PC-9 (cell line): Measurements from ENCODE around the gene MSH2. TPM values are rescaled to one million over a fixed set of nuclear protein-coding genes. Genes with fewer than 3 reads are reported as not detected.

Experiments used
- BruUV-seq: library from RNA; stranded (reverse); fragments of 400-500 nt; replicated peaks from 2 replicates; lab custom pipeline; 2021; lab: Mats Ljungman, UMichigan
- CTCF ChIA-PET: fragments of 300-600 bp; sonication (Branson Sonifier 250); formaldehyde crosslinking; loops from one replicate; lab custom pipeline; 2022; ENCODE audit warnings: antibody characterized with exemption; lab: Charles Lee
- POLR2A ChIA-PET: fragments of 300-600 bp; sonication (Branson Sonifier 250); formaldehyde crosslinking; loops from one replicate; lab custom pipeline; 2022; ENCODE audit warnings: antibody characterized with exemption; ENCODE audit not compliant: unreplicated experiment; lab: Charles Lee
- DNase-seq, 2 experiments: peaks; one replicate each; pipeline versions ENCODE4 v3.0.0 to v3.0.0-alpha.2; 2015 to 2022; ENCODE audit warnings: mixed read lengths in 1 of 2
- H2AFZ ChIP-seq: fragments of 200-600 bp; sonication (generic); 2 replicates; pipeline ENCODE4 v1.8.1; 2017; ENCODE audit warnings: antibody characterized with exemption
- H3F3A ChIP-seq: fragments of 200-600 bp; sonication (generic); 2 replicates; pipeline ENCODE4 v1.8.1; 2017; ENCODE audit warnings: antibody characterized with exemption, mild to moderate bottlenecking, low read depth; ENCODE audit not compliant: insufficient read depth
- H3K27ac ChIP-seq: fragments of 200-600 bp; sonication (generic); 2 replicates; pipeline ENCODE4 v1.6.1; 2016; ENCODE audit warnings: mixed run types
- H3K27me3 ChIP-seq: fragments of 200-600 bp; sonication (generic); 2 replicates; pipeline ENCODE4 v1.6.1; 2016; ENCODE audit warnings: low read depth, mixed run types; ENCODE audit not compliant: insufficient read depth
- H3K36me3 ChIP-seq: fragments of 200-600 bp; sonication (generic); 2 replicates; pipeline ENCODE4 v1.6.1; 2016; ENCODE audit warnings: low read depth, mixed run types
- H3K4me1 ChIP-seq: fragments of 200-600 bp; sonication (generic); replicated peaks from 2 replicates; pipeline ENCODE4 v1.6.1; 2016; ENCODE audit warnings: mixed run types; ENCODE audit not compliant: insufficient read depth
- H3K4me2 ChIP-seq: fragments of 200-600 bp; sonication (generic); 2 replicates; pipeline ENCODE4 v1.6.1; 2017; ENCODE audit warnings: mixed run types
- H3K4me3 ChIP-seq: fragments of 200-600 bp; sonication (generic); 2 replicates; pipeline ENCODE4 v1.6.1; 2016; ENCODE audit warnings: mixed run types
- H3K79me2 ChIP-seq: fragments of 200-600 bp; sonication (generic); 2 replicates; pipeline ENCODE4 v1.6.1; 2017; ENCODE audit warnings: low read depth, mixed run types
- H3K9me2 ChIP-seq: fragments of 200-600 bp; sonication (generic); 2 replicates; pipeline ENCODE4 v1.8.1; 2017; ENCODE audit warnings: mild to moderate bottlenecking; ENCODE audit not compliant: insufficient read depth
- H3K9me3 ChIP-seq: fragments of 200-600 bp; sonication (generic); 2 replicates; pipeline ENCODE4 v1.8.1; 2016; ENCODE audit warnings: low read depth; ENCODE audit not compliant: insufficient read depth
- H4K20me1 ChIP-seq: fragments of 200-600 bp; sonication (generic); 2 replicates; pipeline ENCODE4 v1.8.1; 2017; ENCODE audit not compliant: insufficient read depth
- CTCF ChIP-seq: fragments of 200-600 bp; sonication (generic); conservative IDR thresholded peaks from 2 replicates; pipeline ENCODE4 v1.6.1; 2017; ENCODE audit warnings: mixed run types, antibody characterized with exemption, mild to moderate bottlenecking, moderate library complexity
- EZH2 ChIP-seq: fragments of 200-600 bp; sonication (generic); IDR thresholded peaks from 2 replicates; pipeline ENCODE4 v1.8.0; 2017; ENCODE audit warnings: antibody characterized with exemption, low read depth
- intact Hi-C: fragments of 100-400 bp; cut with micrococcal nuclease; formaldehyde crosslinking; loops from one replicate; pipeline ENCODE4 v1.10.0; 2022; ENCODE audit not compliant: unreplicated experiment
- total RNA-seq: library from RNA; stranded (reverse); gene quantifications from 2 replicates; pipeline ENCODE4 v1.2.3, GENCODE V29; 2021

Gene MSH2
- total RNA-seq, 1 experiment from 2014 or later, result 54.2 TPM

- no TSS peak for BruUV-seq
- H3K27ac ChIP-seq, result no peak overlapping the region
- H3K36me3 ChIP-seq, result peaks cover 20% of the 10 kb centered on the region
- H2AFZ ChIP-seq, result no peak overlapping the region
- intact Hi-C loops, result no loop called here
- no peak for DNase-seq
- peaks cover 22% of the 10 kb centered on the region for H3F3A ChIP-seq
- no peaks in the 10 kb centered on the region for H3K79me2 ChIP-seq
- H3K4me2 ChIP-seq, result no peak overlapping the region
- TF ChIP-seq CTCF (no peak), EZH2 (no peak)
- ChIA-PET POLR2A (no interaction called here), CTCF (no interaction called here)
- H4K20me1 ChIP-seq, result no peaks in the 10 kb centered on the region
- no peaks in the 10 kb centered on the region for H3K27me3 ChIP-seq
- H3K9me3 ChIP-seq, result no peaks in the 10 kb centered on the region
- peaks cover 15% of the 10 kb centered on the region for H3K4me1 ChIP-seq
- no peaks in the 10 kb centered on the region for H3K9me2 ChIP-seq
- H3K4me3 ChIP-seq, result no peak overlapping the region
Observed at GRCh38 chr2:47484396-47484795, 81.4 kb downstream of the MSH2 start.

- ChIA-PET POLR2A (no interaction called here), CTCF (no interaction called here)
- intact Hi-C loops, result no loop called here
Observed at GRCh38 chr2:47485177-47485576, 82.2 kb downstream of the MSH2 start.

GRCh38 chr2:47485751-47486300 is 82.9 kb downstream of the MSH2 start:
- Histone ChIP-seq H3K27ac (no peak overlapping the region), H3K4me3 (no peak overlapping the region), H3K79me2 (no peaks in the 10 kb centered on the region), H3K27me3 (no peaks in the 10 kb centered on the region), H2AFZ (no peak overlapping the region), H3F3A (peaks cover 26% of the 10 kb centered on the region), H3K4me1 (peaks cover 15% of the 10 kb centered on the region), H3K9me3 (no peaks in the 10 kb centered on the region), H3K36me3 (peaks cover 17% of the 10 kb centered on the region), H3K4me2 (no peak overlapping the region), H3K9me2 (no peaks in the 10 kb centered on the region), H4K20me1 (no peaks in the 10 kb centered on the region)
- no TSS peak for BruUV-seq
- ChIA-PET POLR2A (no interaction called here), CTCF (no interaction called here)
- no peak for DNase-seq
- intact Hi-C loops, result no loop called here
- TF ChIP-seq EZH2, result no peak
- TF ChIP-seq CTCF, result no peak

More at GRCh38 chr2:47485177-47485576, 82.2 kb downstream of the MSH2 start:
- H3K36me3 ChIP-seq, result peaks cover 17% of the 10 kb centered on the region
- no peak overlapping the region for H2AFZ ChIP-seq
- H3K27ac ChIP-seq, result no peak overlapping the region
- no peaks in the 10 kb centered on the region for H3K9me3 ChIP-seq
- H3K4me2 ChIP-seq, result no peak overlapping the region
- DNase-seq, result no peak
- peaks cover 15% of the 10 kb centered on the region for H3K4me1 ChIP-seq
- TF ChIP-seq EZH2 (no peak), CTCF (no peak)
- no peaks in the 10 kb centered on the region for H3K79me2 ChIP-seq
- no peaks in the 10 kb centered on the region for H3K27me3 ChIP-seq
- no peaks in the 10 kb centered on the region for H3K9me2 ChIP-seq
- H3K4me3 ChIP-seq, result no peak overlapping the region
- BruUV-seq, result no TSS peak
- H4K20me1 ChIP-seq, result no peaks in the 10 kb centered on the region
- H3F3A ChIP-seq, result peaks cover 26% of the 10 kb centered on the region
